HEK293 (cell line): Measurements from ENCODE around the gene PFN1.

Experiments
- CTCF ChIA-PET: fragments of 350-600 bp; formaldehyde crosslinking; extraction: SDS; loops from one replicate; lab custom pipeline; 2021; ENCODE audit warnings: antibody characterized with exemption; lab: Yijun Ruan, JAX
- POLR2A ChIA-PET: fragments of 300-600 bp; formaldehyde crosslinking; extraction: SDS; loops from one replicate; lab custom pipeline; 2020; ENCODE audit warnings: antibody characterized with exemption, inconsistent platforms; lab: Yijun Ruan, JAX
- H3K27ac ChIP-seq: fragments of 200-500 bp; sonication (Bioruptor generic); 2 replicates; pipeline ENCODE4 v1.5.1; 2014; ENCODE audit warnings: low read depth, low read length, control low read depth, inconsistent platforms; ENCODE audit errors: extremely low read depth
- H3K36me3 ChIP-seq, 2 experiments: fragments of 200-500 bp in 1 of 2; sonication (Bioruptor generic) in 1 of 2; 1 replicate in 1 of 2; 2 replicates in 1 of 2; pipeline ENCODE4 v1.5.1; 2014 to 2017; ENCODE audit warnings: inconsistent platforms in 2 of 2, low read length in 2 of 2; ENCODE audit not compliant: control insufficient read depth in 2 of 2, insufficient read depth in 1 of 2
- H3K4me1 ChIP-seq: fragments of 200-500 bp; sonication (Bioruptor generic); 2 replicates; pipeline ENCODE4 v1.5.1; 2014; ENCODE audit warnings: mild to moderate bottlenecking, low read length, inconsistent platforms; ENCODE audit not compliant: control insufficient read depth, insufficient read depth
- H3K4me3 ChIP-seq: 2 replicates; pipeline ENCODE4 v1.5.1; 2011; ENCODE audit warnings: low read depth, mild to moderate bottlenecking, control low read depth, low read length, moderate library complexity
- H3K9me3 ChIP-seq: fragments of 200-500 bp; sonication (Bioruptor generic); 2 replicates; pipeline ENCODE4 v1.5.1; 2014; ENCODE audit warnings: low read depth, low read length, inconsistent platforms; ENCODE audit not compliant: control insufficient read depth, insufficient read depth
- GLIS1 ChIP-seq: fragments of 450-650 bp; formaldehyde crosslinking; IDR thresholded peaks from 2 replicates; pipeline ENCODE4 v1.5.1; 2016; ENCODE audit warnings: missing biosample characterization, missing genetic modification characterization
- GLIS2 ChIP-seq: fragments of 450-650 bp; formaldehyde crosslinking; IDR thresholded peaks from 2 replicates; pipeline ENCODE4 v1.5.1; 2016; ENCODE audit warnings: missing biosample characterization, missing genetic modification characterization
- KLF1 ChIP-seq: fragments of 450-650 bp; formaldehyde crosslinking; IDR thresholded peaks from 2 replicates; pipeline ENCODE4 v1.5.1; 2016; ENCODE audit warnings: missing biosample characterization, missing genetic modification characterization
- KLF17 ChIP-seq: fragments of 450-650 bp; formaldehyde crosslinking; IDR thresholded peaks from 2 replicates; pipeline ENCODE4 v1.5.1; 2016; ENCODE audit warnings: missing biosample characterization, missing genetic modification characterization
- ZFP3 ChIP-seq: fragments of 450-650 bp; formaldehyde crosslinking; IDR thresholded peaks from 2 replicates; pipeline ENCODE4 v1.5.1; 2016; ENCODE audit warnings: low read depth, missing biosample characterization, missing genetic modification characterization
- ZIC2 ChIP-seq: fragments of 450-650 bp; formaldehyde crosslinking; IDR thresholded peaks from 2 replicates; pipeline ENCODE4 v1.5.1; 2016; ENCODE audit warnings: missing biosample characterization, missing genetic modification characterization
- ZNF366 ChIP-seq: fragments of 450-650 bp; formaldehyde crosslinking; conservative IDR thresholded peaks from 2 replicates; pipeline ENCODE4 v1.5.1; 2016; ENCODE audit warnings: missing biosample characterization, missing genetic modification characterization
- TF ChIP-seq, protein P1 (sequence below): fragments of 450-650 bp; formaldehyde crosslinking; IDR thresholded peaks from 2 replicates; pipeline ENCODE4 v1.5.1; 2016; ENCODE audit warnings: missing biosample characterization, missing genetic modification characterization
- TF ChIP-seq, protein P2 (sequence below): fragments of 450-650 bp; formaldehyde crosslinking; IDR thresholded peaks from 2 replicates; pipeline ENCODE4 v1.5.1; 2016; ENCODE audit warnings: missing biosample characterization, missing genetic modification characterization
- TF ChIP-seq, protein P3 (sequence below): fragments of 450-650 bp; formaldehyde crosslinking; conservative IDR thresholded peaks from 2 replicates; pipeline ENCODE4 v1.5.1; 2016; ENCODE audit warnings: low read depth, missing biosample characterization, missing genetic modification characterization

Gene PFN1

DNA sequence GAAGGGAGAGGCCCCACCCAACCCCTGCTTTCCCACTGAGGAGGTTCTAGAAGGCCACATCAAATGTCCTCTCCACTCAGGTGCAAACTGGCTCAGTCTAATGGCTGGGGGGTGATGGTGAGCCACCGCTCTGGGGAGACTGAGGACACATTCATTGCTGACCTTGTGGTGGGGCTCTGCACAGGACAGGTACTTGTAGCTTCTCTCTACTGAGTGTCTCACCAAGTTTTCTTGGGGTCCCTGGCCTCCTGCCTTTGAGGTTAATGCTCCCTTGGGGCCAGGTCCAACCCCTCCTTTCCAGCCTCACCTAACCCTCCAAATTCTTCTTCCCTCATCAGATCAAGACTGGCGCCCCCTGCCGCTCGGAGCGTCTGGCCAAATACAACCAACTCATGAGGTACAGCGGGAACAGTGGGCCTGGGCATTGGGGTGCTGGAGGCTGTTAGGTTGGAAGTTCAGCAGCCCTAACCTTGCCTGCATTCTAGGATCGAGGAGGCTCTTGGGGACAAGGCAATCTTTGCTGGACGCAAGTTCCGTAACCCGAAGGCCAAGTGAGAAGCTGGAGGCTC lies 8.2 kb upstream of the PFN1 start:
- no peaks in the 10 kb centered on the region for H3K9me3 ChIP-seq
- H3K27ac ChIP-seq: no peak overlapping the region
- ChIA-PET CTCF (interaction anchor here (0.7 to 1.6 kb wide), 5 partner anchors 9 to 47 kb away, joined by 3 to 9 read pairs (median 4); partner anchors contain the start of gene SPAG7), POLR2A (interaction anchor here (1.3 to 17.9 kb wide), 4 partner anchors 8 to 16 kb away, joined by 3 to 358 read pairs (median 8); partner anchors contain the start of genes PFN1, RNF167, SLC25A11 and SPAG7)
- H3K4me3 ChIP-seq: no peak overlapping the region
- peaks cover 0 to 12% of the 10 kb centered on the region in 2 experiments; a peak in 2 of 3 replicates for H3K36me3 ChIP-seq
- TF ChIP-seq ZFP3 (tag by site-specific recombination): no peak
- TF ChIP-seq, protein P1, sequence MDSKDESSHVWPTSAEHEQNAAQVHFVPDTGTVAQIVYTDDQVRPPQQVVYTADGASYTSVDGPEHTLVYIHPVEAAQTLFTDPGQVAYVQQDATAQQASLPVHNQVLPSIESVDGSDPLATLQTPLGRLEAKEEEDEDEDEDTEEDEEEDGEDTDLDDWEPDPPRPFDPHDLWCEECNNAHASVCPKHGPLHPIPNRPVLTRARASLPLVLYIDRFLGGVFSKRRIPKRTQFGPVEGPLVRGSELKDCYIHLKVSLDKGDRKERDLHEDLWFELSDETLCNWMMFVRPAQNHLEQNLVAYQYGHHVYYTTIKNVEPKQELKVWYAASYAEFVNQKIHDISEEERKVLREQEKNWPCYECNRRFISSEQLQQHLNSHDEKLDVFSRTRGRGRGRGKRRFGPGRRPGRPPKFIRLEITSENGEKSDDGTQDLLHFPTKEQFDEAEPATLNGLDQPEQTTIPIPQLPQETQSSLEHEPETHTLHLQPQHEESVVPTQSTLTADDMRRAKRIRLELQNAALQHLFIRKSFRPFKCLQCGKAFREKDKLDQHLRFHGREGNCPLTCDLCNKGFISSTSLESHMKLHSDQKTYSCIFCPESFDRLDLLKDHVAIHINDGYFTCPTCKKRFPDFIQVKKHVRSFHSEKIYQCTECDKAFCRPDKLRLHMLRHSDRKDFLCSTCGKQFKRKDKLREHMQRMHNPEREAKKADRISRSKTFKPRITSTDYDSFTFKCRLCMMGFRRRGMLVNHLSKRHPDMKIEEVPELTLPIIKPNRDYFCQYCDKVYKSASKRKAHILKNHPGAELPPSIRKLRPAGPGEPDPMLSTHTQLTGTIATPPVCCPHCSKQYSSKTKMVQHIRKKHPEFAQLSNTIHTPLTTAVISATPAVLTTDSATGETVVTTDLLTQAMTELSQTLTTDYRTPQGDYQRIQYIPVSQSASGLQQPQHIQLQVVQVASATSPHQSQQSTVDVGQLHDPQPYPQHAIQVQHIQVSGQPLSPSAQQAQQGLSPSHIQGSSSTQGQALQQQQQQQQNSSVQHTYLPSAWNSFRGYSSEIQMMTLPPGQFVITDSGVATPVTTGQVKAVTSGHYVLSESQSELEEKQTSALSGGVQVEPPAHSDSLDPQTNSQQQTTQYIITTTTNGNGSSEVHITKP (tag by site-specific recombination): peak; percentile 62
- TF ChIP-seq, protein P2, sequence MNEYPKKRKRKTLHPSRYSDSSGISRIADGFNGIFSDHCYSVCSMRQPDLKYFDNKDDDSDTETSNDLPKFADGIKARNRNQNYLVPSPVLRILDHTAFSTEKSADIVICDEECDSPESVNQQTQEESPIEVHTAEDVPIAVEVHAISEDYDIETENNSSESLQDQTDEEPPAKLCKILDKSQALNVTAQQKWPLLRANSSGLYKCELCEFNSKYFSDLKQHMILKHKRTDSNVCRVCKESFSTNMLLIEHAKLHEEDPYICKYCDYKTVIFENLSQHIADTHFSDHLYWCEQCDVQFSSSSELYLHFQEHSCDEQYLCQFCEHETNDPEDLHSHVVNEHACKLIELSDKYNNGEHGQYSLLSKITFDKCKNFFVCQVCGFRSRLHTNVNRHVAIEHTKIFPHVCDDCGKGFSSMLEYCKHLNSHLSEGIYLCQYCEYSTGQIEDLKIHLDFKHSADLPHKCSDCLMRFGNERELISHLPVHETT (tag by site-specific recombination): no peak
- TF ChIP-seq, protein P3, sequence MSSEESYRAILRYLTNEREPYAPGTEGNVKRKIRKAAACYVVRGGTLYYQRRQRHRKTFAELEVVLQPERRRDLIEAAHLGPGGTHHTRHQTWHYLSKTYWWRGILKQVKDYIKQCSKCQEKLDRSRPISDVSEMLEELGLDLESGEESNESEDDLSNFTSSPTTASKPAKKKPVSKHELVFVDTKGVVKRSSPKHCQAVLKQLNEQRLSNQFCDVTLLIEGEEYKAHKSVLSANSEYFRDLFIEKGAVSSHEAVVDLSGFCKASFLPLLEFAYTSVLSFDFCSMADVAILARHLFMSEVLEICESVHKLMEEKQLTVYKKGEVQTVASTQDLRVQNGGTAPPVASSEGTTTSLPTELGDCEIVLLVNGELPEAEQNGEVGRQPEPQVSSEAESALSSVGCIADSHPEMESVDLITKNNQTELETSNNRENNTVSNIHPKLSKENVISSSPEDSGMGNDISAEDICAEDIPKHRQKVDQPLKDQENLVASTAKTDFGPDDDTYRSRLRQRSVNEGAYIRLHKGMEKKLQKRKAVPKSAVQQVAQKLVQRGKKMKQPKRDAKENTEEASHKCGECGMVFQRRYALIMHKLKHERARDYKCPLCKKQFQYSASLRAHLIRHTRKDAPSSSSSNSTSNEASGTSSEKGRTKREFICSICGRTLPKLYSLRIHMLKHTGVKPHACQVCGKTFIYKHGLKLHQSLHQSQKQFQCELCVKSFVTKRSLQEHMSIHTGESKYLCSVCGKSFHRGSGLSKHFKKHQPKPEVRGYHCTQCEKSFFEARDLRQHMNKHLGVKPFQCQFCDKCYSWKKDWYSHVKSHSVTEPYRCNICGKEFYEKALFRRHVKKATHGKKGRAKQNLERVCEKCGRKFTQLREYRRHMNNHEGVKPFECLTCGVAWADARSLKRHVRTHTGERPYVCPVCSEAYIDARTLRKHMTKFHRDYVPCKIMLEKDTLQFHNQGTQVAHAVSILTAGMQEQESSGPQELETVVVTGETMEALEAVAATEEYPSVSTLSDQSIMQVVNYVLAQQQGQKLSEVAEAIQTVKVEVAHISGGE (tag by site-specific recombination): no peak
- H3K4me1 ChIP-seq: no peaks in the 10 kb centered on the region

- Histone ChIP-seq H3K4me3 (no peak overlapping the region), H3K36me3 (peaks cover 0 to 10% of the 10 kb centered on the region in 2 experiments; a peak in 1 of 3 replicates), H3K4me1 (peaks cover 8% of the 10 kb centered on the region), H3K27ac (no peak overlapping the region), H3K9me3 (no peaks in the 10 kb centered on the region)
- CTCF ChIA-PET: interaction anchor here (0.7 to 1.6 kb wide), 3 partner anchors 12 to 46 kb away, joined by 3 to 11 read pairs (median 9); partner anchors contain the start of gene SPAG7
- TF ChIP-seq ZIC2 (tag by site-specific recombination) (no peak), GLIS1 (tag by site-specific recombination) (peak; percentile 57), GLIS2 (tag by site-specific recombination) (0 out of 2 replicates have a peak, but pooled peaks have one; percentile 36)
- POLR2A ChIA-PET: interaction anchor here (0.6 to 17.9 kb wide), 7 partner anchors 8 to 1065 kb away, joined by 3 to 358 read pairs (median 3); partner anchors contain the start of genes ARRB2, INCA1, KIF1C and SPAG7
These were observed 6.8 kb upstream of the PFN1 start for GRCh38 chr17:4955091-4955490.

DNA sequence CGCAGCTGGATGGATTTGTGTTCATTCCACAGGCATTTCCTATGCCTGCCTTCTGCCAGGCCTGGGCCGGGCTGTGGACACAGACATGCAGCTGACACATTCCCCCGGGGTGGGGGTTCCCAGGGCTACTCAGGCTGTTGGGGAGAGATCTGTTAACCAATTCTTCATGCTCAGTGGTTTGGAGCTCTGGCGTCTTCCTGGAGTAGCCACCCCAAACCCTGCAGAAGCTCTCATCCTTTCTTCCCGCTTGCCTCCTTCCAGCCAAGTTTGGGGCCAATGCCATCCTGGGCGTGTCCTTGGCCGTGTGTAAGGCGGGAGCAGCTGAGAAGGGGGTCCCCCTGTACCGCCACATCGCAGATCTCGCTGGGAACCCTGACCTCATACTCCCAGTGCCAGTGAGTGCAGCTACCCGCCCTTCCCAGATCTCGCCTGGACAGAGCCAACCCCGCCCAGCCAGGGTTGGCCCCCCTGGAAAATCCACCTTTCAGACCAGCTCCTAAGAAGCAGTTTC lies 5.2 kb upstream of the PFN1 start:
- no peaks in the 10 kb centered on the region for H3K9me3 ChIP-seq
- no peak overlapping the region for H3K4me3 ChIP-seq
- H3K4me1 ChIP-seq: peaks cover 8% of the 10 kb centered on the region
- peak; percentile 83 for TF ChIP-seq KLF17 (tag by site-specific recombination)
- TF ChIP-seq KLF1: peak; percentile 83
- no peak for TF ChIP-seq ZNF366 (tag by site-specific recombination)
- no peaks in the 10 kb centered on the region for H3K36me3 ChIP-seq
- ChIA-PET POLR2A (interaction anchor here (1.2 to 17.9 kb wide), 3 partner anchors 11 to 14 kb away, joined by 5 to 358 read pairs (median 109); partner anchors contain the start of genes RNF167, SLC25A11 and SPAG7), CTCF (interaction anchor here (0.6 to 1.4 kb wide), 3 partner anchors 13 to 354 kb away, joined by 3 to 5 read pairs (median 3); partner anchors contain the start of genes RNF167 and SLC25A11)
- no peak overlapping the region for H3K27ac ChIP-seq
